SKM-1 treated with dmso at 0.1 percent for 144 hours (cell line): Measurements from ENCODE around the gene TBX18.

Source experiments
- DNase-seq: peaks from one replicate; lab custom pipeline; 2025; ENCODE audit not compliant: unreplicated experiment; lab: John Stamatoyannopoulos, UW

The TBX18 gene

DNA sequence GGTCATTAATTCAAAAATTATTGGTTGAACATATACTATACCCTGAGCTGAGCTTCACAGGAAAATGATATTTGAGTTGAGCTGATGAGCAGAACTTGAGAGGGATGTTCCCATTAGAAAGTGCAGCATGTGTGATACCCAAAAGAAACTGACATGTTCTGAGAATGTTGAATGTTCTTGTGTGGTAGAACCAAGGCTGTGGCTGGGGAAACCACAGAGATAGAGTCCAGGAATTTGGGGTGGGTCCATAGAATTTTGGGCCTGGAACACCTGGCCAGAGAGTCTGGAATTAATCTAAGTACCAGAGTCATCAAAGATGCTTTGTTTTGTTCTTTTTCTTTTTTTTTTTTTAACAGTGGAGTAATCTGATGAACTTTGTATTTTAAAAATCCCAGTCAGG is 88.7 kb downstream of the TBX18 start:
- no peak for DNase-seq

DNA sequence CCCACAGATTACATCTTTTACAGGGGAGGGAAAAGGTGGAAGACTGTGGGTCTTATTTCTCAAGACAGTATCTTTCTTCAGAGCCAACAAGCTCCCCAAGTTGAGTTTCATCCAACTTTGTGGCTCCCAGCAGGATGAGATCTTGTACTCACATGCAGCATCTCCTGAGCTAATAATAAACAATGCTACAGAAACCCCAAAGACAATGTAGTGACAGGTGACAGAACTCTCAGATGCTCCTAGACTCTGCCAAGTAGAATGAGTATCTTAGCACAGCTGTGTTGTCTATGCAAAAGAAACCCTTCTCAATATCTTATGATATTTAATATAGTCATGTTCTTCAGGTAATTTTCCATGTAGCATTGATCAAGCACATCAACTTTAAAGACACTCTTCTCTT is 90.0 kb downstream of the TBX18 start:
- DNase-seq, result no peak

DNA sequence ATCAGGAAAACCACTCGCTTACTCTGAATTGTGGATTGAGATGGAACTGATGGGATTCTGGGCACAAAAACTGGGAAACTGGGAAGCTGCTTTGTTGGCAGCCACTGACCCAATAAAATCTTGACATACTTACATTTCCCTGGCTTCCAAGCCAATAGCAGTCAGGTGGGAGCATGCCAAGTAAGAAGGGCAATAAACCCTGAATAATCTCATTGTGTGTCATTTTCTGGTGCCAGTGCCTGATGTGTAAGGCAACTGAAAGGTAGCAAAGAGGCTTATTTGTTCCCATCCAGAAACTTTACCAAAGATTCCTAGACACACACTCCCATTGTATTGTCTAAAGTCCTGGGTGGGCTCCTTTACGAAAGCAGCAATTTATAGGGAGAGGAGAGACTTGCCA is 93.2 kb downstream of the TBX18 start:
- DNase-seq, result no peak

DNA sequence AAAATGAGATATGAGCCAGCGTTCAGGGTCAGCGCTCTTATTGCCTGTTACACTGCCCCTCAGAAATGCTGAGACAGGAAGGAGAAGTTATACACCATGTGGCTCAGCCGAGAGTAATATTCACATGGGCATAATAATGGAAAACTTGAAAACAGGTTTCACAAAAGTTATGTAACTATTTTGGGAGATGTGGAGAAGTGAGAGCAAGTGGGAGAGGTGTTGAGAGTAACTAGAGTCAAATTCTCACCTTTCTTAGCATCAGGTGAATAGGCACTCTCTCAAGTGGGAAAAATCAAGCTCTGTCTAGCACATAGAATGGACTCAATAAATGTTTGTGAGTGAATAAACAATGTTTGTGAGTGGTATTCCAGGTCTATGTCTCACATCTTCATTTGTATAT is 94.5 kb downstream of the TBX18 start:
- DNase-seq, result no peak

DNA sequence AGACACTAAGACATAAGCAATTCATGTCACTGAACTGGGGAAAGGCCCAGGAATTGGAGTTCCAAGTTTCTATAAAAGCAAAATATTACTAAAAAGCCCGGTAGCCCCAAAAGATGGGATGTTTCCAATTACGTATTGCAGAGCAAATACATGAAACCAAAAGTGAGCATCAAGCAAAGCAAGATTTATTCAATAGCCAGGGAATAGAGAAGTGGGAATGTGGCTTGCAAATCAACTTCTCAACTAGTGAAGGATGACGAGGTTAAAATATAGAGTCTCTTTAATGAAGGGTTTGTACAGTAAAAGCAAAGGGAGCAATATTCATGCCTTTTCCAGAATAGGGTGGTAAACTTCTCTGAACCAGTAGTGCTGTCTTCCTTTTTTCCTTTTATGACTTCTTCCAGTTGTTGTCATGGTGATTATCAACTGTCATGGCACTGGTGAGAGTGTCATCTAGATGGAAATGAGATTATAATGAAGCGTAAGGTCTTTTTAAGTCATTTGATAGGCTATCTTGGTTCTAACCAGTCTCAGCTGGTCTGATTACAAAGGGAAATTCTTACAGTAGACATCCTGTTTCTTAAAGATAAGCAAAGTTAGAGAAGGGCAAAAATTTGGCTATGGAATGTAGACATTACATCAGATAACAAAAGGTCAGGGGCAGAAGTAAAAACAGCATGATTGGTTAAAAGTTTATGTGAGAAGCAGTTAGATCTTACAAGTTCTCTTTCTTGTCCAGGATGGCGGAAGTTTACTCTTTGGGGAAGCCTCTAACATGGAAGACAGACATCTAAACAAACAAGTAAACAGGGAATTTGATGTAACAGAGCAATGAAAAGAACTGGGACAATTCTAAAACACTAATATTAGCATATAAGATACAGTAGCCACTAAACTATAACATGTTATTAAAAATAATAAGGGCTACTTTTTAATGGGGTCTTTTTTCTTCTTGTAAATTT is 96.9 kb downstream of the TBX18 start:
- DNase-seq, result no peak

DNA sequence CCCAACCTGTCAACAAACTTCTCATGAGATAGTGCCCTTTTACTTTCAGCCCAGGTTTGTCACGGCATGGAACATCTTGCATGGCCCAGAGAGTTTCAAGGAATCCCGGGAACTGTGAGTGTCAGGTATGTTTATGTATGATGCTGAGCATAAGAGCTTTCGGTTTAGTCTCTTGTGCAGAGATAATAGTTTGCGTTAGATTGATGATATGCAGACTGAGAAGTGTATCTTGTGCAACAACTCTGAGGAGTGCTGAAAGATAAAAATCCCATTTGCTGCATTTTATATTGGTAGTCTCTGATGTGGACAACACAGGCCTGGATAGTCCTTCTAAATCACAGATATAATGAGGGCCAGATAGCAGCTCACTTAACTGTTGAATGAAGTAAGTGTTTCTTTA is 99.0 kb downstream of the TBX18 start:
- no peak for DNase-seq

DNA sequence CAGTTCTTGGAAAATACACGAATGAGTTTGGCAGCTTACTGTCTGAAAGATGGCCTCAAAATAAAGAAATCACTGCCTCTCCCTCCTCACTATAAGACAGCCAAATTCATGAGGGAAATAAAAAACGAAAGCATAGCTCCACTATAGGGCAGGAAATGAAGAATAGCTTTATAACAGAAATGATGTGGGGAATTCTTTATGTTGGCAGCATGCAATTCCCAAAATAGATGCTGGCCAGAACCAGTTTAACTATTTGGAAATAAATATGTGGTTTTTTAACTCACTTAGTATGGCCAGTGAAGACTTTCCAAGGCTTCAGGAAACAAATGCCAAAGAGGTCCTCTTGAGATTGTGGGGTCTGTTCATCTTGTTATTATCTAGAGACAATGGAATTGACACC is 100.5 kb downstream of the TBX18 start:
- no peak for DNase-seq

DNA sequence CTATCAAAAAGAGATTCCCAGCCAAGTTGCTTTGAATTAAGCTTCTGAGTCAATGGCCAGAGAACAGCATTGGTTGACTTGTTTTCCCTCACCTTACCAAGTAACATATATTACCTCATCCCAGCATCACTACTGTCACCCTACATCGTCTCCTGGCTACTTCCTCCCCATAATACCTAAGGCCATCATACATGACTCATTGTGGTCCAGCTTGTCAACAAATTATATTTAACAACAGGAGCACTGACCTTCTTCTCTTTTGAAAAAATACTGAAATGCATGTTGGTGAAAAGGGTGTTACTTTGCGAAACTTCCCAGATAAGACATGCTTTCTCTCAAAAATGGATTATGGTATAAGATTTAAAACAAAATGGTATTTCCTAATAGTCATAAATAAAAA is 106.9 kb downstream of the TBX18 start:
- DNase-seq, result no peak

DNA sequence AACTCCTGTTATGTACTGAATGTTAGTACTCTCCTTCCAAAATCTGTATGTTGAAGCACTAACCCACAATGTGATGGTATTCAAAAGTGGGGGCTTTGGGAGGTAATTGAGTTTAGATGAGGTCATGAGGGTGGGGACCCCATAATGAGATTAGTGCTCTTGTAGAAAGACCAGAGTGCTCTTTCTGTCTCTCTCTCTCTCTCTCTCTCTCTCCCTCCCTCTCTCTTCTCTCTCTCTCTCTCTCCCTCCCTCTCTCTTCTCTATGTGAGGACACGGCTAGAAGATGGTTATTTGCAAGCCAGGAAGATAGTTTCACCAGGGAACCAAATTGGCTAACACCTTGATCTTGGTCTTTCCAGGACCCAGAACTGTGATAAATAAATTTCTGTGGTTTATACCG is 107.4 kb downstream of the TBX18 start:
- DNase-seq, result no peak

DNA sequence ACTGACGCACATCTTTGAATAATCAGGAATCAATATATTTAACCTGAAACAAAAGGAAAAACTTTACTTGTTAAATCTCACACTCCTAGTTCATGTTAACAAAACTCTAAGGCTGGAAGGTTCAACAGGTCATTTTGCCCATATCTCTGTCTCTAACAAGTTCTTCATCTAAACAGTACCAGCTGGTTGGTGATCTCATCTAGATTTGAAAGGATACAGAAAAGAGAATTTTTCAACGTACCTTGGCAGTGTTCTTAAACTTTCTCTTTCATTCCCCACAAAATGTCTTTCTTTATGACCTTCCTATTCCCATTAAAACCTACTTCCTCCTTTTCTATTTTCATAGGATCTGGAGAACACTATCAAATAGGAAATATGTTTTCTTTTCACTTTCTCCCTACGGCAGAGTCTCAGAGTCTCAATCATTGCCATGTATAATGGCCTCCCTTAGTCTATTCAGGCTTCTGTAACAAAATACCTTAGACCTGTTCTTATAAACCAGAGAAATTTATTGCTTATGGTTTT is 111.3 kb downstream of the TBX18 start:
- no peak for DNase-seq

DNA sequence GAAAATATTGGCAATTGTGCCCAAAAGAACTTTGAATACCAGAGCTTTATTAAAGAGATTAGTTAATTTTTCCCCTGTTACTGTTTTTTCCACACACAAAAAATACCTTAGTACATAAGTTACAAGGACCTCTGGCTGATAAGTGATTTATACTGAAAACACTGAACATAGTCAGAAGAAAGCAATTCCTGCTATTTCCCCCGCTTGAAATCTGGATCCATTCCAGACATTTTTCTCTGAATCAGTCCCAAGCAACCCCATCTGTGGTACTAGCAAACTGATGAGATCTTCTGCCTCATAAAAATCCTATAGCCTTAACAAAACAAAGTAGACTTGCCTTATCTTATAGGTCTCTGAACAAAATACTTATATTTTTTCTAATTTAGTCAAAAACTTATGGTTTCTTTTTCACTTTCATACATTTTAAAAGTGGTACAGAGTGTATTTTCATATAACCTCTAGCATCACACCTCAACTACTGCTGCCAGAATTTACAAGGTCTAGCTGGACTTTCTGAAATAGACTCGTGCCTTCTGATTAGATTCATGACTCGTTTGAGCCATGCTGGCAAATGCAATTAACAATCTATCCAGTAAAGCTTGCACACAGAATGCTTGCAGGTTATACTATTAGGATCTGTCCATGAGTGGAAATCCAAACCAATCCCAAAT is 111.9 kb downstream of the TBX18 start:
- no peak for DNase-seq

DNA sequence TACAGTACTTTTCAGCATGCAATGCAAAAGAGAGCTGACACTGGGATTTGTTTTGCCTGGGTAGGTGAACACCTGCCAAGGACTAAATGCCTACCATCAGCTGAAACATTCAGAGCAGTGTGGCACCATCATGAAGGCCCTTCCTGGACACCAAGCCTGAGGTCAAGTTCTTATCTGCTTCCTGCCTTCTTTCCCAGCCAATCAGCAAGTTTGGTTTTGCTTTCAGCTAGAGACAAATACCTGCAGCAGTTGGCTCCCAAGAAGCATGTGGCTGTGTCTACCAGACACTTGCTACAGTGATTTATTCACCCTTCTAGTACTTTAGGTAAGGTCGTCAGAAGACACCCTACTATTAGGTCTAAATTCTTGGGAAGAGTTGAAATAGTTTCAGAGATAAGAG is 112.8 kb downstream of the TBX18 start:
- no peak for DNase-seq

DNA sequence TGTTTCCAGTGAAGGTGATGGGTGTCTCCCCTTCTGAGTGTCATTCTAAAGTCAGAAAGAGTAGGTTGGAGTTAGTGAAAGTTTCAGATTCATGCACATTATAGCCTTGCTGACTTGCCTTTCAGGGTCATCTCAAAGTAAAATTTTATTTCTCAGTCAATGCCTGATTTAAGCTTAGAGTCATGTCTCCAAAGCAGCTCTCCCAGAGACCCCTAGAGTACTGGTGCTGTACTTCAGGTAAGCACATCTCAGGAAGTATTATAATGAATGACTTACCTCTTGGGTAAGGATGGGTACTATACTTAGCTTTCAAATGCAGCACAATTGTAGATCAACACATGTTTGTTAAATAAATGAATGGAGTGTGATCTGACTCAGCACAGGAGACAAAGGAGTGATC is 116.0 kb downstream of the TBX18 start:
- DNase-seq, result no peak

DNA sequence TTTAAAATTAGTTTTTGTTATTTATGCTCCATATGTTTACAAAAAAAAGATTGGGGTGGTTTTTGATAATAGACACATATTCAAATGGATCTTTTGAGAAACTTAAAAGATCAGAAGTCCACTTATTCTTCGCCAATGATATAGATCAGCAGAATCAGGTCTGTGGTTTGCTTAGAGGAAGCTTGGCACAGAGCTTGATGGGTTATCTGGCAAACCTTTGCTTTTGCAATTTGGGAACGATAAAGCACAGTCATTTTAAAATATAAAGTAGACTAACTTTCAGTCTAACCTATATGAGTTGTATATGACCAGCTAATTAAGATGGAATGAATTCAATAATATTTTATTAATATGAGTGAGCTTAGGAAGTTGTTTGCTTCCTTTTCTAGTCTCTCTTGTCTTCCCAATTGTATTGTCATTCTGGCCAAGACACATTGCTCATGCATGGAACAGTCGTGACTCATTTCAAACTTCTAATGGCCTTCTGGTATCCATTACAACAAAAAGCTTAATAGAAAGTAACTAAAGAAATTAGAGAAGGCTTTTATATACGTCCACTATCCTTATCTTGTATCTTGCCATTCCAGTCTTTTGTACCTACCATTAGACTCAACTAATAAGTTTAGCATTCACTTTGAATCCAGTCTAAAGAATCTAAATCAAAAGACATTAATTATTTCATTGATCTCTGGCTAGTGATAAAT is 118.7 kb downstream of the TBX18 start:
- no peak for DNase-seq

DNA sequence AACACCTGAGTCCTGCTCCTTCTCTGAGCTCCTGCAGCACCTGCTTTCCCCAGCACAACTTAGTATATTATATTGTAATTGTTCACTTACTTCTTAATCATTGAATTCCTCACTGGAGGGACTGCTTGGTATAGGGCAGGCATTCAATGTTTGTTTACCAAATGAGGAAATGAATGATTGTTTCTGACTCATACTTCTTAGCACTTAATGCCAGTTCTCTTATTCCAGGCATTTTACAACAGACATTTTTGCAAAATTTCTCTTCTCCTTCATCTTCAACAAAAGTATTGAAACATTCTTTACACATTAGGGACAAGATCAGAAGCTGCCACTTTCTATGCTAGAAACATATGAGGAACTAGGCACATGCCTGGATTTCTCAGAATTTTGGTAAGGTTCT is 119.4 kb downstream of the TBX18 start:
- DNase-seq, result no peak

DNA sequence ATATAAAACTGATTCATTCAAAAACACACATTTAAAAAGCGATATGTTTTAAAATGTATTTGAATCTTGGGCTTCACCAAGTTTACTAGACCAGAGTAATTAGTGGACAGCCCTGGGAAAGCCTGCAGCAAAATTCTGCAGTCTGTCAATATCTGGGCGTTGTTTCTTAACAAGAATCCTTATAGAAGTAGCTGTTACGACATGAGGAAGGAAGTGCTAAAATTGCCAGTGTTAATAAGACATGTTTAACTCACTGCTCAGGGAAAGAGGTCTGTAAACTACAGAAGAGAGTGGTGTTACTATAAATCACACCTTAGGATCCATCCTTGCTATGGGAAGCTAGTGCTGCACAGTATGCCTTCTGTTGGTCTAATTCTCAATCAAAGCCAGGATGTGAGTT is 120.6 kb downstream of the TBX18 start:
- DNase-seq, result peak; percentile 12

DNA sequence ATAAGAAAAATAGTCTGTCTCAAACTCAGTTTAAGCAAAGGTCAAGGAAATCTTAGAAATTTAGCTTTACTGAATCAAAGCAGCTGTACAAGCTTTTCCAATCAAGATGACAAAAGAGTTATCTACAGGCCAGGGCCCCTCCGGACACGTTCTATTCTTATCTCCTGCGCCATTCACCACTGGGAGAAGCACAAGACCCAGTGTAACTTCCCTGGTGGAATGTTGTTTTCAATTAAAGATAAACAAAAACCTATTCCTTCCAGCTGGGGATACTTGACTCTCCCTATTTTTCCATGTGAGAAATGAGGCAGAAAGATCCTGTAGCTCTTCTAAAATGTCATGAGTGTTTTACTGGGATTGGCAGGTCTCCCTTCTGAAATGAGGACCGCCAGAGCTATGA is 123.3 kb downstream of the TBX18 start:
- DNase-seq, result no peak

DNA sequence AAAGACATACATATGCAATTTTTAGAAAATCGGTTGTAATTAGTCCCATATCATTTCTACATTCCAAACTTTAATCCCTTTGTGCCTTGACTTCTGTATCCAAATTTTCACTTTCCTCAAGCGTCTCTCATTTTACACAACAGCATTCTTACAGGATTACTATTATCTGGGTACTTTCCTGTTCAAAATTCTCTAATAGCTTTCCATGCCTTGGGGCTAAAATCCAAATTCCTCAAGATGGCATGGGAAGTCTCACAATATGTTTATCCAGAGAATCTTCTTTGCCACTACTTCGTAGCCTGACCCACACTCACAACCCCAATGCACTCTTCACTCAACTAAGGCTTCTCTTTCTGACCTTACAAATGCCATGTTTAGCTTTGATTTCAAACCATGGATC is 125.0 kb downstream of the TBX18 start:
- DNase-seq, result no peak

DNA sequence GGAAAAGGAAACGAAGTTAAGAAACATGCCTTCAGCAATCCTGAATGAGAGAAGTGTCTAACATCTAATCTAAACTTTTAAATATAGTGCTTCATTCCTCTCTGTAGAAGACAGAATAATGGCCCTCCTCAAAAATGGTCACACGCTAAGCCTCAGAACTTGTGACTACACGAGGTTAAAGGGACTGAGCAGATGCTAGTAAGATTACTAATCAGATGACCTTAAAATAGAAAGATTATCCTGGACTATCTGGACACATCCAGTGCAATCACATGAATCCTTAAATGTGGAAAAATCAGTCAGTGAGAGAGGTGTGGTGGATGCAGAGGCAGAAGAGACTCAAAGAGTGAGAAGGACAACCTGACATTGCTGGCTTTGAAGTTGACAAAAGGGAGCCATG is 126.1 kb downstream of the TBX18 start:
- DNase-seq, result no peak
